NCI-H526 (cell line): ENCODE results near the gene TMEM203.

Experiments
- DNase-seq, 2 experiments: peaks; one replicate each; lab custom pipeline; 2025; lab: John Stamatoyannopoulos, UW

TMEM203 gene

GRCh38 chr9:137167277-137167746 lies 38.1 kb downstream of the TMEM203 start:
- DNase-seq: peak in 1 of 2 experiments; percentile 31

GRCh38 chr9:137166380-137167229 lies 38.8 kb downstream of the TMEM203 start:
- no peak for DNase-seq

GRCh38 chr9:137165250-137165836 lies 40.1 kb downstream of the TMEM203 start:
- DNase-seq: no peak

- no peak for DNase-seq
These were observed 40.8 kb downstream of the TMEM203 start for GRCh38 chr9:137164370-137165249.

GRCh38 chr9:137163805-137164204 lies 41.6 kb downstream of the TMEM203 start:
- DNase-seq: no peak

- peak in 1 of 2 experiments; percentile 53 for DNase-seq
These were observed 42.1 kb downstream of the TMEM203 start for GRCh38 chr9:137163365-137163715.

- peak in 1 of 2 experiments; percentile 62 for DNase-seq
These were observed 42.7 kb downstream of the TMEM203 start for GRCh38 chr9:137162505-137163364.

GRCh38 chr9:137161558-137162486 lies 43.6 kb downstream of the TMEM203 start:
- DNase-seq: peak; percentile 17 to 54

GRCh38 chr9:137160716-137161557 lies 44.5 kb downstream of the TMEM203 start:
- DNase-seq: peak; percentile 54 to 82

GRCh38 chr9:137160054-137160425 lies 45.4 kb downstream of the TMEM203 start:
- DNase-seq: no peak

- DNase-seq: no peak
These were observed 46.1 kb downstream of the TMEM203 start for GRCh38 chr9:137159105-137160053.

- DNase-seq: no peak
These were observed 46.8 kb downstream of the TMEM203 start for GRCh38 chr9:137158625-137159024.

- no peak for DNase-seq
These were observed 47.6 kb downstream of the TMEM203 start for GRCh38 chr9:137157618-137158415.

GRCh38 chr9:137156567-137157375 lies 48.7 kb downstream of the TMEM203 start:
- peak in 1 of 2 experiments; percentile 53 for DNase-seq
